Measurements from ENCODE around the gene CPA5. TPM values are rescaled to one million over a fixed set of nuclear protein-coding genes. Genes with fewer than 3 reads are reported as not detected.

Gene CPA5
- total and polyA plus RNA-seq, 2 of the 8 experiments (the other 6 are each of a cell fraction or from before 2014, with no cell fraction given), result 0.12 TPM; not detected in 1

DNA sequence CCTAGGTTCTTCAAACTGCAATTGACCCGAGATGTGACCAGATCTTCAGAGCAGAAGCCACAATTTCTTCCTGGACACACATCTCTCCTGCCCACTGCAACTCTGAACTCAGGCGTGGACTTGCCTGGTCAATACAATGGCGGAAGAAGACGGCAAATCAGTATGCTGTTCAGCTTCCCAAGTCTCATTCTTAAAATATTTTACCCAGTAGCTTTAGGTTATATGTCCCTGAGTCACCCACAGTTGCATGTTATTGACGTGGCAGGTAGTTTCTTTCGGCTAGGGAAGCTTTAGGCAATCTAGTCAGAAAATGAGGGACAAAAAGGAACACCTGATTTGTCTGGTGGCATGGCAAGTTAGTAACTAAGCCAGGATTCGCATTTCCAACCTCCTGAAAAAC lies 73.7 kb downstream of the CPA5 start:
- Histone ChIP-seq H3K23me2 (ENCODE audit: low read depth, low read length) (no peaks in the 10 kb centered on the region), H3K36me3 (ENCODE audit: control insufficient read depth in 2 of 4, insufficient read depth in 4 of 4, low read length in 3 of 4) (no peaks in the 10 kb centered on the region), H3K79me1 (ENCODE audit: low read depth, low read length) (no peaks in the 10 kb centered on the region), H3K79me2 (ENCODE audit: control insufficient read depth in 1 of 2, insufficient read depth in 2 of 2, low read length in 2 of 2) (no peaks in the 10 kb centered on the region), H3K9ac (replicated peaks in 1 of 4; ENCODE audit: extremely low read depth in 1 of 4, low read depth in 3 of 4, low read length in 3 of 4) (no peak overlapping the region), H4K91ac (replicated peaks; ENCODE audit: insufficient read length, low read length) (no peak overlapping the region), H3K4me1 (replicated peaks in 1 of 4; ENCODE audit: control insufficient read depth in 3 of 4, insufficient read depth in 4 of 4, low read length in 3 of 4) (peaks cover 0 to 2% (median 0%) of the 10 kb centered on the region in 4 experiments; a peak in 2 of 7 replicates), H3K14ac (ENCODE audit: insufficient read length) (no peak overlapping the region), H3K9me3 (ENCODE audit: insufficient read depth in 2 of 2, low read depth in 1 of 2, low read length in 1 of 2) (no peaks in the 10 kb centered on the region), H2BK12ac (ENCODE audit: low read depth, low read length) (no peak overlapping the region), H3K27me3 (replicated peaks in 1 of 4; ENCODE audit: control insufficient read depth in 3 of 4, extremely low read depth in 1 of 4, insufficient read depth in 3 of 4, low read length in 3 of 4) (no peaks in the 10 kb centered on the region), H2AK5ac (ENCODE audit: low read depth, low read length) (no peak overlapping the region), H3K18ac (ENCODE audit: extremely low read depth, low read length) (no peak overlapping the region), H3K4me2 (ENCODE audit: insufficient read depth in 1 of 2, low read depth in 2 of 2, low read length in 2 of 2) (no peak overlapping the region), H2BK120ac (replicated peaks; ENCODE audit: low read depth, low read length) (no peak overlapping the region), H4K5ac (ENCODE audit: insufficient read length, low read depth, low read length) (no peak overlapping the region), H3K23ac (ENCODE audit: insufficient read length) (no peak overlapping the region), H2BK15ac (ENCODE audit: low read length) (no peak overlapping the region), H3K27ac (ENCODE audit: low read depth, low read length) (no peak overlapping the region), H3K4ac (replicated peaks; ENCODE audit: insufficient read length, low read depth, low read length) (no peak overlapping the region), H3K56ac (replicated peaks; ENCODE audit: insufficient read length, low read depth, low read length) (no peak overlapping the region), H2BK20ac (ENCODE audit: low read length) (no peak overlapping the region), H2AFZ (ENCODE audit: low read length) (no peak overlapping the region), H4K8ac (ENCODE audit: extremely low read depth, insufficient read depth, low read length) (no peak overlapping the region), H2BK5ac (ENCODE audit: low read depth, low read length) (no peak overlapping the region), H3K4me3 (ENCODE audit: extremely low read depth in 1 of 4, insufficient read depth in 2 of 4, low read depth in 3 of 4, low read length in 4 of 4) (no peak overlapping the region), H4K20me1 (replicated peaks in 1 of 2; ENCODE audit: control insufficient read depth in 1 of 2, insufficient read depth in 2 of 2, low read length in 2 of 2) (no peaks in the 10 kb centered on the region)
- no peak for TF ChIP-seq POLR2A (IDR thresholded peaks at IDR 0.05; ENCODE audit: control extremely low read depth in 1 of 2, low read depth in 2 of 2, low read length in 2 of 2)
- no peak for TF ChIP-seq CHD2 (IDR thresholded peaks at IDR 0.05; ENCODE audit: low read length)
- no peak for TF ChIP-seq TCF12 (IDR thresholded peaks at IDR 0.05; ENCODE audit: low read depth, low read length)
- TF ChIP-seq NANOG (IDR thresholded peaks at IDR 0.05; ENCODE audit: insufficient read depth, low read depth, low read length, poor library complexity, severe bottlenecking), result no peak
- TF ChIP-seq EGR1 (IDR thresholded peaks at IDR 0.05; ENCODE audit: borderline replicate concordance, low read depth, low read length), result no peak
- TF ChIP-seq SP2 (IDR thresholded peaks at IDR 0.05; ENCODE audit: low read length), result no peak
- TF ChIP-seq RAD21 (IDR thresholded peaks at IDR 0.05 in 1 of 2, conservative IDR thresholded peaks at IDR 0.05 in 1 of 2; ENCODE audit: low read depth in 2 of 2, low read length in 2 of 2), result no peak
- TF ChIP-seq, protein P1, sequence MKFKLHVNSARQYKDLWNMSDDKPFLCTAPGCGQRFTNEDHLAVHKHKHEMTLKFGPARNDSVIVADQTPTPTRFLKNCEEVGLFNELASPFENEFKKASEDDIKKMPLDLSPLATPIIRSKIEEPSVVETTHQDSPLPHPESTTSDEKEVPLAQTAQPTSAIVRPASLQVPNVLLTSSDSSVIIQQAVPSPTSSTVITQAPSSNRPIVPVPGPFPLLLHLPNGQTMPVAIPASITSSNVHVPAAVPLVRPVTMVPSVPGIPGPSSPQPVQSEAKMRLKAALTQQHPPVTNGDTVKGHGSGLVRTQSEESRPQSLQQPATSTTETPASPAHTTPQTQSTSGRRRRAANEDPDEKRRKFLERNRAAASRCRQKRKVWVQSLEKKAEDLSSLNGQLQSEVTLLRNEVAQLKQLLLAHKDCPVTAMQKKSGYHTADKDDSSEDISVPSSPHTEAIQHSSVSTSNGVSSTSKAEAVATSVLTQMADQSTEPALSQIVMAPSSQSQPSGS (IDR thresholded peaks at IDR 0.05; ENCODE audit: low read length), result no peak
- ChIA-PET POLR2A (ENCODE audit: partially characterized antibody) (no interaction called here), CTCF (ENCODE audit: partially characterized antibody) (no interaction called here)
- DNase-seq (ENCODE audit: low read depth in 1 of 2, low spot score in 2 of 2) (no peak), FAIRE-seq (no peak)
- WGBS, 2 experiments (ENCODE audit: extremely low coverage in 1 of 2, insufficient coverage in 1 of 2, insufficient read length in 1 of 2, insufficient replicate concordance in 2 of 2, low coverage in 1 of 2, low lambda C conversion rate in 2 of 2, missing lambda C conversion rate in 1 of 2), result 89% methylated on average over 7 of the region's 7 CpGs; no CpG with 5 or more reads in 1 of the 2 experiments

Data from H1 (cell line).